ENCODE data around the gene AUTS2. TPM values are rescaled to one million over a fixed set of nuclear protein-coding genes. Genes with fewer than 3 reads are reported as not detected.

AUTS2 gene
- total and polyA plus RNA-seq, 9 of the 15 experiments (the other 6 are each of a cell fraction or from before 2014, with no cell fraction given) = 0.58 TPM; not detected in 8

- no TSS peak for BruUV-seq (replicated peaks)
- ChIA-PET CTCF (ENCODE audit: low intra/inter-chr PET ratio) (no interaction called here), POLR2A (no interaction called here)
- Histone ChIP-seq H3K79me2 (ENCODE audit: control insufficient read depth, insufficient read depth, low read length) (no peaks in the 10 kb centered on the region), H3K9me1 (ENCODE audit: control insufficient read depth, insufficient read depth, low read length) (no peaks in the 10 kb centered on the region), H3K9me3 (replicated peaks; ENCODE audit: control insufficient read depth, insufficient read depth, low read depth, low read length) (no peaks in the 10 kb centered on the region; the same call in 1 of the 2 replicates), H4K20me1 (replicated peaks; ENCODE audit: control insufficient read depth, insufficient read depth, low read length) (no peaks in the 10 kb centered on the region), H3K4me2 (ENCODE audit: insufficient read depth, low read length) (no peak overlapping the region), H3K4me3 (no peak overlapping the region), H3K4me1 (replicated peaks in 1 of 2; ENCODE audit: control insufficient read depth in 2 of 2, insufficient read depth in 2 of 2, low read length in 2 of 2) (no peaks in the 10 kb centered on the region), H3K36me3 (ENCODE audit: control insufficient read depth, insufficient read depth, low read length) (no peaks in the 10 kb centered on the region), H3K27me3 (ENCODE audit: control insufficient read depth in 2 of 2, insufficient read depth in 2 of 2, low read length in 2 of 2) (no peaks in the 10 kb centered on the region), H3K27ac (ENCODE audit: extremely low read depth, low read depth, low read length) (no peak overlapping the region), H3K9ac (ENCODE audit: insufficient read depth in 1 of 2, low read depth in 2 of 2, low read length in 2 of 2) (no peak overlapping the region), H2AFZ (ENCODE audit: low read depth, low read length) (no peak overlapping the region)
- 0% methylated on average over 4 of the region's 4 CpGs for WGBS (ENCODE audit: insufficient coverage, low coverage, missing lambda C conversion rate)
- intact Hi-C loops (cut with micrococcal nuclease) = no loop called here
- no peak for TF ChIP-seq WHSC1 (IDR thresholded peaks at IDR 0.05; ENCODE audit: low read length)
- no peak for TF ChIP-seq RBM14 (IDR thresholded peaks at IDR 0.05; ENCODE audit: borderline replicate concordance, insufficient read depth, low read depth, low read length)
- TF ChIP-seq ZKSCAN8 (CRISPR knock-in tag; IDR thresholded peaks at IDR 0.05) = no peak
- TF ChIP-seq SNIP1 (IDR thresholded peaks at IDR 0.05; ENCODE audit: low read depth) = no peak
- no peak for TF ChIP-seq ZNF165 (CRISPR knock-in tag; IDR thresholded peaks at IDR 0.05; ENCODE audit: borderline replicate concordance)
- TF ChIP-seq ZNF140 (CRISPR knock-in tag; IDR thresholded peaks at IDR 0.05) = no peak
- no peak for TF ChIP-seq LCOR (CRISPR knock-in tag; IDR thresholded peaks at IDR 0.05)
- TF ChIP-seq SREBF2 (CRISPR knock-in tag; IDR thresholded peaks at IDR 0.05) = no peak
- TF ChIP-seq NKRF (IDR thresholded peaks at IDR 0.05; ENCODE audit: borderline replicate concordance) = no peak
- in situ Hi-C loops (cut with MboI) = no loop called here
- ATAC-seq (no peak), FAIRE-seq (no peak), DNase-seq (ENCODE audit: extremely low read depth in 1 of 4, low spot score in 3 of 4) (peak in 1 of 4 experiments; percentile 2)
These were observed 1201.6 kb downstream of the AUTS2 start for GRCh38 chr7:70799841-70800405.
